Thoracic aorta (tissue), 2 donors: ENCODE results near the gene PHF3. TPM values are rescaled to one million over a fixed set of nuclear protein-coding genes. Genes with fewer than 3 reads are reported as not detected.

ENCODE experiments used
- ATAC-seq: fragments of 150-250 bp; one replicate; pipeline ENCODE4 v1.8.0; 2017; ENCODE audit warnings: low read depth; ENCODE audit not compliant: insufficient number of reproducible peaks, low FRiP score
- DNase-seq: peaks from one replicate; pipeline ENCODE4 v3.0.0-alpha.2; 2020; ENCODE audit warnings: low spot score
- H3K27ac ChIP-seq, 2 donors: fragments of 200-600 bp; sonication (generic); 1 replicate in 1 of 2; 2 replicates in 1 of 2; pipeline ENCODE4 v1.5.1; 2016; ENCODE audit warnings: mild to moderate bottlenecking in 2 of 2, moderate library complexity in 2 of 2
- H3K27me3 ChIP-seq: fragments of 200-600 bp; sonication (generic); replicated peaks from 2 replicates; pipeline ENCODE4 v1.6.0; 2016; ENCODE audit warnings: mild to moderate bottlenecking; ENCODE audit not compliant: insufficient read depth
- H3K36me3 ChIP-seq: fragments of 200-600 bp; sonication (generic); one replicate; pipeline ENCODE4 v1.5.1; 2016
- H3K4me1 ChIP-seq, 2 donors: fragments of 200-600 bp; sonication (generic); 1 replicate in 1 of 2; 2 replicates in 1 of 2; pipeline versions ENCODE4 v1.5.1 to v1.6.0; 2016; ENCODE audit warnings: low read depth in 2 of 2, mild to moderate bottlenecking in 1 of 2; ENCODE audit not compliant: control insufficient read depth in 1 of 2
- H3K4me3 ChIP-seq: fragments of 200-600 bp; sonication (generic); 2 replicates; pipeline ENCODE4 v1.5.1; 2016; ENCODE audit warnings: mild to moderate bottlenecking
- H3K9me3 ChIP-seq: fragments of 200-600 bp; sonication (generic); 2 replicates; pipeline ENCODE4 v1.5.1; 2016
- total RNA-seq, 2 donors: library from RNA; depleted of rRNA; stranded (reverse); fragments of >200 nt; gene quantifications; one replicate each; pipeline versions ENCODE4 v1.1.0 to v1.2.3, GENCODE V29; 2016
- TF ChIP-seq, protein P1 (sequence below): fragments of 200-600 bp; sonication (generic); IDR thresholded peaks from one replicate; pipeline ENCODE4 v1.5.1; 2019; ENCODE audit warnings: antibody characterized with exemption

PHF3 gene
- total RNA-seq, 2 donors from 2014 or later = 55.4 to 59.5 TPM

- DNase-seq (peak; percentile 23), ATAC-seq (peak; percentile 64)
- Histone ChIP-seq H3K36me3 (no peaks in the 10 kb centered on the region), H3K4me1 (peaks cover 4 to 6% of the 10 kb centered on the region in 2 donors), H3K9me3 (no peaks in the 10 kb centered on the region), H3K27ac (no peak overlapping the region), H3K4me3 (peak overlapping the region; percentile 64), H3K27me3 (no peaks in the 10 kb centered on the region)
- TF ChIP-seq, protein P1, sequence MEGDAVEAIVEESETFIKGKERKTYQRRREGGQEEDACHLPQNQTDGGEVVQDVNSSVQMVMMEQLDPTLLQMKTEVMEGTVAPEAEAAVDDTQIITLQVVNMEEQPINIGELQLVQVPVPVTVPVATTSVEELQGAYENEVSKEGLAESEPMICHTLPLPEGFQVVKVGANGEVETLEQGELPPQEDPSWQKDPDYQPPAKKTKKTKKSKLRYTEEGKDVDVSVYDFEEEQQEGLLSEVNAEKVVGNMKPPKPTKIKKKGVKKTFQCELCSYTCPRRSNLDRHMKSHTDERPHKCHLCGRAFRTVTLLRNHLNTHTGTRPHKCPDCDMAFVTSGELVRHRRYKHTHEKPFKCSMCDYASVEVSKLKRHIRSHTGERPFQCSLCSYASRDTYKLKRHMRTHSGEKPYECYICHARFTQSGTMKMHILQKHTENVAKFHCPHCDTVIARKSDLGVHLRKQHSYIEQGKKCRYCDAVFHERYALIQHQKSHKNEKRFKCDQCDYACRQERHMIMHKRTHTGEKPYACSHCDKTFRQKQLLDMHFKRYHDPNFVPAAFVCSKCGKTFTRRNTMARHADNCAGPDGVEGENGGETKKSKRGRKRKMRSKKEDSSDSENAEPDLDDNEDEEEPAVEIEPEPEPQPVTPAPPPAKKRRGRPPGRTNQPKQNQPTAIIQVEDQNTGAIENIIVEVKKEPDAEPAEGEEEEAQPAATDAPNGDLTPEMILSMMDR = peak; percentile 83
Measured at GRCh38 chr6:63598049-63599036, 37.3 kb upstream of the PHF3 start.

GRCh38 chr6:63599243-63599642 lies 36.4 kb upstream of the PHF3 start:
- Histone ChIP-seq H3K4me3 (no peak overlapping the region), H3K27me3 (no peaks in the 10 kb centered on the region), H3K4me1 (peaks cover 4 to 6% of the 10 kb centered on the region in 2 donors), H3K9me3 (no peaks in the 10 kb centered on the region), H3K36me3 (no peaks in the 10 kb centered on the region), H3K27ac (no peak overlapping the region)
- no peak for ATAC-seq
- no peak for DNase-seq
- TF ChIP-seq, protein P1 = no peak

- H3K27ac ChIP-seq = no peak overlapping the region
- H3K27me3 ChIP-seq = no peaks in the 10 kb centered on the region
- no peaks in the 10 kb centered on the region for H3K36me3 ChIP-seq
- no peak overlapping the region for H3K4me3 ChIP-seq
- no peaks in the 10 kb centered on the region for H3K9me3 ChIP-seq
- ATAC-seq (no peak), DNase-seq (no peak)
- TF ChIP-seq, protein P1 = no peak
- peaks cover 4 to 6% of the 10 kb centered on the region in 2 donors for H3K4me1 ChIP-seq
Measured at GRCh38 chr6:63600136-63600535, 35.5 kb upstream of the PHF3 start.

GRCh38 chr6:63609231-63609630 lies 26.4 kb upstream of the PHF3 start:
- no peaks in the 10 kb centered on the region for H3K27me3 ChIP-seq
- DNase-seq (no peak), ATAC-seq (no peak)
- no peaks in the 10 kb centered on the region for H3K9me3 ChIP-seq
- TF ChIP-seq, protein P1 = no peak
- H3K4me3 ChIP-seq = no peak overlapping the region
- H3K36me3 ChIP-seq = no peaks in the 10 kb centered on the region
- no peak overlapping the region for H3K27ac ChIP-seq
- no peaks in the 10 kb centered on the region for H3K4me1 ChIP-seq

DNA sequence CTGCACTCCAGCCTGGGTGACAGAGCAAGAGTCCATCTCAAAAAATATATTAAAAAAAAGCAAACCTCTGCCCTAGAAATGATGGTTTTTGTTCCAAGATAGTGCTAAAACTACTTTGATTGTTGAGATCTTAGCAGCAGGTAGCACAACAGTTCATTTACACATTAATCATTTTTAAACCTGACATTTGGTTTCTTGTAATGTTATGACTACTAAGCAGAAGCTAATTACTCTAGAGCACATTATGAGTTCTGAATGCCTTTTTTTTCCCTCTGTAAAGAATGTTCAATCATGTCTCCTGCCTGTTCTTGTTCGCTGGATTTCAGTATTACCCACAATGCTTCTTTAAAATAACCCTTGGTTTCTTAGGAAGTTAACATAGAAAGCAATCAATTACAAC lies 24.7 kb upstream of the PHF3 start:
- DNase-seq = no peak
- H3K27me3 ChIP-seq = peaks cover 5% of the 10 kb centered on the region
- TF ChIP-seq, protein P1 = no peak
- no peak for ATAC-seq
- no peak overlapping the region for H3K4me3 ChIP-seq
- no peaks in the 10 kb centered on the region for H3K9me3 ChIP-seq
- H3K4me1 ChIP-seq = no peaks in the 10 kb centered on the region
- H3K27ac ChIP-seq = no peak overlapping the region
- H3K36me3 ChIP-seq = no peaks in the 10 kb centered on the region
